Heart right ventricle (tissue), 16 donors: ENCODE measurements around the gene EBF3. TPM values are rescaled to one million over a fixed set of nuclear protein-coding genes. Genes with fewer than 3 reads are reported as not detected.

Experiments
- ATAC-seq, 8 donors: fragments of 200-7000 bp; cut with Tn5 transposase; one replicate each; pipeline ENCODE4 v1.9.1; 2020; ENCODE audit warnings: mild to moderate bottlenecking in 8 of 8, moderate library complexity in 8 of 8, moderate number of reproducible peaks in 1 of 8
- DNase-seq, 2 donors: peaks; one replicate each; pipeline ENCODE4 v3.0.0-alpha.2; 2020
- H3K27ac ChIP-seq, 10 donors: fragments of 200-600 bp; sonication (generic) in 2 of 10; one replicate each; pipeline versions ENCODE4 v1.5.0 to v1.8.0; 2020 to 2022; ENCODE audit warnings: mild to moderate bottlenecking in 3 of 10
- H3K27me3 ChIP-seq, 7 donors: fragments of 200-600 bp; one replicate each; pipeline ENCODE4 v1.8.0; 2021 to 2022; ENCODE audit warnings: mild to moderate bottlenecking in 2 of 7
- H3K36me3 ChIP-seq, 9 donors: fragments of 200-600 bp; sonication (generic) in 1 of 9; one replicate each; pipeline versions ENCODE4 v1.5.0 to v1.8.0; 2020 to 2022; ENCODE audit warnings: mild to moderate bottlenecking in 2 of 9
- H3K4me1 ChIP-seq, 9 donors: fragments of 200-600 bp; sonication (generic) in 1 of 9; one replicate each; pipeline versions ENCODE4 v1.5.0 to v1.8.0; 2020 to 2022; ENCODE audit warnings: mild to moderate bottlenecking in 4 of 9
- H3K4me3 ChIP-seq, 10 donors: fragments of 200-600 bp; sonication (generic) in 2 of 10; one replicate each; pipeline versions ENCODE4 v1.5.0 to v1.8.0; 2020 to 2022; ENCODE audit warnings: mild to moderate bottlenecking in 7 of 10, moderate library complexity in 2 of 10
- H3K9me3 ChIP-seq, 11 donors: fragments of 200-600 bp in 10 of 11; sonication (generic) in 2 of 11; one replicate each; pipeline versions ENCODE4 v1.5.0 to v1.8.0; 2013 to 2022; ENCODE audit warnings: mild to moderate bottlenecking in 2 of 11, control low read depth in 1 of 11, moderate library complexity in 1 of 11
- CTCF ChIP-seq, 9 donors: fragments of 200-600 bp; sonication (generic) in 2 of 9; IDR thresholded peaks; one replicate each; pipeline versions ENCODE4 v1.5.0 to v1.8.0; 2021 to 2022; ENCODE audit warnings: antibody characterized with exemption in 9 of 9, mild to moderate bottlenecking in 5 of 9, moderate library complexity in 1 of 9
- WGBS, 2 donors: extraction: QIAGEN DNeasy Blood & Tissue Kit; methylation state at CpG; one replicate each; pipeline ENCODE4 v1.1.7; 2013; ENCODE audit warnings: inconsistent platforms in 1 of 2; 5-methylcytosine and 5-hydroxymethylcytosine counted together
- intact Hi-C, 10 donors: fragments of 100-400 bp; cut with DNase I; formaldehyde crosslinking; loops; one replicate each; pipeline versions ENCODE4 v1.11.1 to v1.14.2; 2022
- polyA plus RNA-seq, 2 donors: library from polyadenylated mRNA; stranded (reverse); fragments of 200-250 nt; gene quantifications; one replicate each; pipeline ENCODE4 v1.2.3, GENCODE V29; 2013
- total RNA-seq, 10 donors: library from RNA; stranded (reverse); fragmentation: NEBNext Ultra II Directional in 3 of 10; extraction: Animal tissue kit (Norgen Biotek cat#: 25700) in 3 of 10; gene quantifications; one replicate each; pipeline versions ENCODE4 v1.2.1 to v1.2.4, GENCODE V29; 2021 to 2023
- donor health status: Arrhythmogenic right ventricular cardiomyopathy.
- donor health status: ischemic (EF 13 %, LVEDD 7.1; RV severe dilation, severe dysfunction).
- donor health status: healthy with polysubstance abuse.
- donor health status: DM: no; HTN: yes; CAD: no.
- donor health status: DM: no; HTN: no; CAD: no.
- donor health status: ischemic (EF 25% LVEDD 6.9; RV normal size, moderate dysfunction).
- donor health status: ischemic (EF 25% LVEDD 5.7; RV mildly dilated, moderate dysfunction).
- donor health status: healthy.
- donor health status: DM: yes; HTN: yes; CAD: no.
- donor health status: Ischemic cardiomyopathy.
- donor health status: ischemic (EF 35%, LVEDD 5.7; RV mildly dilated, moderate dysfunction).
- donor health status: nonischemic (EF 11% LVEDD 7.7; RV severe dilation, severe dysfunction).
- donor health status: DM: yes; HTN: yes; CAD: no.
- donor health status: PGD.
- donor health status: ischemic (EF 29% LVEDD 5.4; RV normal size, mild dysfunction).
- donor health status: nonischemic (EF 23%, LVEDD 6.1; RV moderate dilation, normal function).

The EBF3 gene
- total and polyA plus RNA-seq, 12 donors, result 3.9 to 12.2 (median 5.6) TPM

- intact Hi-C loops, result no loop called here
- DNase-seq, result no peak
- Histone ChIP-seq H3K27ac (no peak overlapping the region), H3K36me3 (peaks cover 0 to 3% (median 0%) of the 10 kb centered on the region in 9 donors), H3K27me3 (no peaks in the 10 kb centered on the region), H3K9me3 (no peaks in the 10 kb centered on the region), H3K4me3 (no peak overlapping the region), H3K4me1 (peaks cover 0 to 53% (median 11%) of the 10 kb centered on the region in 9 donors)
- TF ChIP-seq CTCF (IDR thresholded peaks at IDR 0.05), result no peak
- ATAC-seq, result no peak
- WGBS, 2 donors, result 90 to 95% methylated on average over 9 of the region's 9 CpGs
These were observed 45.7 kb downstream of the EBF3 start for GRCh38 chr10:129918401-129918800.

- Histone ChIP-seq H3K36me3 (peaks cover 0 to 4% (median 0%) of the 10 kb centered on the region in 9 donors), H3K4me3 (no peak overlapping the region), H3K9me3 (no peaks in the 10 kb centered on the region), H3K27ac (no peak overlapping the region), H3K4me1 (peaks cover 0 to 55% (median 12%) of the 10 kb centered on the region in 9 donors), H3K27me3 (no peaks in the 10 kb centered on the region)
- intact Hi-C loops, result no loop called here
- no peak for TF ChIP-seq CTCF (IDR thresholded peaks at IDR 0.05)
- DNase-seq, result no peak
- no peak for ATAC-seq
- WGBS, 2 donors, result 94 to 97% methylated on average over 3 of the region's 3 CpGs
These were observed 46.1 kb downstream of the EBF3 start for GRCh38 chr10:129917936-129918335.

- no peak for ATAC-seq
These were observed 47.5 kb downstream of the EBF3 start for GRCh38 chr10:129916506-129916995.

GRCh38 chr10:129915526-129916378 lies 48.3 kb downstream of the EBF3 start:
- ATAC-seq, result no peak
- H3K36me3 ChIP-seq, result peaks cover 0 to 4% (median 0%) of the 10 kb centered on the region in 9 donors
- peaks cover 0 to 53% (median 13%) of the 10 kb centered on the region in 9 donors for H3K4me1 ChIP-seq
- intact Hi-C loops, result no loop called here
- no peaks in the 10 kb centered on the region for H3K9me3 ChIP-seq
- no peak for TF ChIP-seq CTCF (IDR thresholded peaks at IDR 0.05)
- no peak overlapping the region for H3K4me3 ChIP-seq
- WGBS, 2 donors, result 87 to 88% methylated on average over 27 of the region's 27 CpGs
- no peaks in the 10 kb centered on the region for H3K27me3 ChIP-seq
- no peak overlapping the region for H3K27ac ChIP-seq
- DNase-seq, result no peak

More at GRCh38 chr10:129916506-129916995, 47.5 kb downstream of the EBF3 start:
- Histone ChIP-seq H3K27me3 (no peaks in the 10 kb centered on the region), H3K9me3 (no peaks in the 10 kb centered on the region), H3K27ac (no peak overlapping the region), H3K4me1 (peaks cover 0 to 56% (median 13%) of the 10 kb centered on the region in 9 donors), H3K36me3 (peaks cover 0 to 4% (median 0%) of the 10 kb centered on the region in 9 donors), H3K4me3 (no peak overlapping the region)
- intact Hi-C loops, result no loop called here
- DNase-seq, result no peak
- 79 to 83% methylated on average over 7 of the region's 7 CpGs for WGBS, 2 donors
- no peak for TF ChIP-seq CTCF (IDR thresholded peaks at IDR 0.05)
